ENCODE data around the gene MBD3L3.

DNA sequence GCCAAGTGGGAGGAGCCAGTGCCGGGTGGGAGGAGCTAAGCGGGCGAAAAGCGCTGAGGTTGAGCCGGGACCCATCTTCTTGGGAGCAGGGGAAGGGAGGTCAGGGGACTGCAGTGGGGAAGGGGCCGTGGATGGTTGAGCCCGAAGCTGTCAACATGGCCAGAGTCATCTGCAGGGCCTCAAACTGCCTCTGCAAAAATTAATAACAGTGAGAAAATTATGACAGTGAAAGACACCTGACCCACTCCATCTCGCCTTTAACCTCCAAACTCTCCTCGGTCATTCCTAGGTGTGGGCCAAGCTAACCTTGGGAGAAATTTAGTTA lies 41.1 kb upstream of the MBD3L3 start:
- no peak for TF ChIP-seq POLR2A (IDR thresholded peaks at IDR 0.05; ENCODE audit: low read length)
- TF ChIP-seq GATA1 (IDR thresholded peaks at IDR 0.05; ENCODE audit: low read depth, low read length) = no peak

Data from erythroblast (primary cell).